ENCODE data around the gene PLCD3.
"Not testable (repeated sequence)": the region's sequence is repeated elsewhere in the genome, so short reads cannot be mapped to it uniquely, and the experiment has no call there.

The PLCD3 gene

DNA sequence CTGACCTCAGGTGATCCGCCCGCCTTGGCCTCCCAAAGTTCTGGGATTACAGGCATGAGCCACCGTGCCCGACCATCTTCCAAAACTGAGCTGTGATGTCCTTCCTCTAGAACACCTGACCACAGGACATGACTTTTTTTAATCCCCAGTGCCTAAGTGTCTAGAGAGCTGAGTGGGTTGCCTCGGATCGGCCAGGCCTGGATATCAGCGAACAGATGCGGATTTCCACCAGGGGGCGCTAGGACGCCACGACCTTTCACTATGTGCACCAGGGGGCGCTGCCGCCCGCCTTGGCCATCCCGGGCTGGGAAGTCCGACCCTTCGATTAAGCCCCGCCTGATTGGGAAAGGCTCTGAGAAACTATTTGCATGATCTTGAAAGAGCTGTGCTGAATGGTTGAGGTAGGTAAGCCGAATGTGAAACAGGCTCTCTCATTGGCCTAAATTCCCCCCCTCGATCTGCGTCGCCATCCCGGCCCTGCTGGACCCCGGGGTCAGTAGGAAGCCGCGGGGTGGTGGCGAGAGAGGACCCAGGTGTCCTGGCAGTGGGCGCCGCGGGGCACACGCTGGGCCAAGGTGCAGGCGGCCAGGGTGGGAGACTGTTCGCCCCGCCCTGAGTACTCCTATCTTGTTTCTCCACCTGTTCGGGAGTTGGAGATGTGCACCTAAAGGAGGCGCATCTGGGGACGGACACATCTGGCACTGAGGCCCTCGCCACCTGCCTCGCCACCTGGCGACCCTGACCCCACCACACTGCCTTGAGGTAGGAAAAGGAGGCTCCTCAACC is 3.1 kb upstream of the PLCD3 start, which contains the start of gene ACBD4:
Gene ACBD4, plus strand, starts transcription at position 496 of the 786 bp plus-strand sequence. CDS start 458 bp downstream, outside the sequence.
- peak; percentile 98 for DNase-seq (ENCODE audit: low read depth, low spot score)

DNA sequence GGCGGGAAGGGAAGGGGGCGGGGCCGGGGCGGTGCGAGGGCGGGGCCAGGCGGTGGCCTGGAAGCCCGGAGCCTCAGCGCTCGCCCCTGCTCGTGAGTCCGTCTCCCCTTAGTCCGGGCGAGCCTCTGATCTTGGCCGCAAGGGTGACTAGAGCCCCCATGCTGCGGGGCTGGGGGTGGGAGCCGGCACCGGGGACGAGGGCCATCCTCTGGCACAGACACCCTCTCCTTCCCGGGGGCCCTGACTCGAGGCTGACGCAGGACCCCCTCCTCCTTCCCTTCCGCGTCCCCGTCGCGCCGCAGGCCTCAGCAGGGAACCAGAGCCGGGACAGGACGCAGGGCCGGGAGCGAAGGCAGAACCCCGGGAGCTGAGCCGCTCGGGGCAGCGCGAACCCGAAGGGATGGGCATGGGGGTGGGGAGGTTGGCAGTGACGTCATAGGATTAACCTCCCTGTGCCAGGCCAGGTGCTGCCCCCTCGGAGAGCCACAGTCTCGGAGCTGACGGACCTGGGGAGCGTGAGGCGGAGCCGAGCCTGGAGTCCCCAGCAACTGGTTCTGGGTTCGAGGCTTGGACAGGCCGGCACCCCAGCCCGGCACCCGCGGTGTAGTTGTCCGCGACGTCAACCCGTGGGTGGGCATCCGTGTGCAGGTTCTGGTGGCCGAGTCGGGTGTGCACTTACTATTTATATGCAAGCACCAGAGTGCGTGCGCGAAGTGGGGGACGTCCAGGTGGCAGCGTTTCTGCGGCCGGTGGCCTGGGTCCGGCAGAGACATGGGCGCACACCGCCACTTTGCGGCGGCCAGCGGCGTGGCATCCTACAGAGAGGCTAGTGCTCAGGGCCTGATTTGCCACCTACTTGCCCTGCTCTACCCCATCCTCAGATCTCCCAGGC is 503 bp upstream of the PLCD3 start:
- peak; percentile 91 for DNase-seq (ENCODE audit: low read depth, low spot score)

DNA sequence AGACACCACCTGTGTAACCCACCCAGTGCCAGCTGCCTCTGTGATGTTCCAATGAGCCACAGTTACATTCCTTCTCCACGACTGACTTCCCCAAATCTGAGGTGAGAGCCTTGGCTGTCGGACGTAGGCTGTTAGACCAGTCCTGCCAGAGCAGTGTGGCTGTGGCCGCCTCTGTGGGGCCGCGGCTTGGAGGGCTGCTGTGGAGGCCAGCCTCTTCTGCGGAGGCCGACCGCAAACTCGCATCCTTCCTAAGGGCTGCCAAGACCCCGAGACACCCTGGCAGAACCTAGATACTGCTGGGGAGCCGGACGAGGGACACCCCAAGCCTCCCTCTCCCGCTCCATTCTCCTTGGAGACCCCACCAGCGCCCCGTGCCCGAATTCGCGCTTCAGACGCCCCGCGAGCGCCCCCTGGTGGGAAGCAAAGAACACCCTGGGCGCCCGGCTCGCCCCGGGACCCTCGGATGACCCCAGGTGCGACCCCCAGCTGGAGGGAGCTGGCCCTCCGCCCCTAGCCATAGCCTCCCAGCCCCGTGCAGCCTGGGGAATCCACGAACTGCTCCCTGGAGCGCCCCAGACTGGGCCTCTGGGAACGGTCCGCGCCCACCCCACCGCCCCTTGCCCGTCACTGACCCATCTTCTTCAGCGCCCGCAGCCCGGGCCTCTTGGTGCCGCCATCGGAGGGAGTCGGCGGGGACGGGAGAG is 547 bp downstream of the PLCD3 start:
- DNase-seq (ENCODE audit: low read depth, low spot score) = peak; percentile 69

DNA sequence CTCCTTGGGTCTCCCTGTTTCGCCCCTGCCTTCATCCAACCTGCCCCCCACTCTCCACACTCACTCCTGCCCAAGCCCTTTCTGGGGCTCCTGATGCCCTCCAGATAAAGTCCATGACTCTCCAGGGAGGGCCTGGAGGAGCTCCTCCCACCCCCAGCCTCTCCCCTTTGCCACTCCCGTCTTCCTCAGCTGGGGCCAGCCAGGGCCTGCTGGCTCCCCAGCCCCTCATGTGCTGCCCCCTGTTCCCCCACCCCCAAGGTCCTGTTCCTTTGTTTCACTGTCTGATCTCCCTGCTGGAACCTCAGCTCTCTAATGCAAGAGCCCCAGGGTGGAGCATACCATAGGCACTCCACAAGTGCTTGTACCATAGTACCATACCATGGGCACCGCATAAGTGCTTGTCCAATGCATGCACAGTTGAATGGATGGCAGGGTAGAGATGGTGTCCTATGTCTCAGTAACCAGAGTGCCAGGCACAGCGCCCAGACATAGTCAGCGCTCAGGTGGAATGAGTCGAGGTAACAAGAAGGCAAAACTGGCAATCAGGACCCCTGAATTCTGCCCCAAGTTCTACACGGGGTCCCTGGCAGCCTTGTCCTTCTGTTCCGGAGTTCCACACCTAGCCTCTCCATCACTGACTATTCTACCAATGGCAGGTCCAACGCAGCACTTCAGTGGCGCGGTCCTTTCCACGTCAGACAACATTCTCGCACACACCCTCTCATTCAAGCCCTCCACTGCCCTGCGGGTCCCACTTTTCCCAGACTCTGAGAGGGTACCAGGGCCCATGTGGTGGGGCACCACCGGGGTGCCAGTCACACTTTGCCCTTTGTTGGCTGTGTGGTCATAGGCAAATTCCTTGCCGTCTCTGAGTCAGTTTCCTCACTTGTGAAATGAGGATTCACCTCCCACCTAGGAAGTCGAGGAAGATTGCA is 1.4 kb downstream of the PLCD3 start:
- DNase-seq (ENCODE audit: low read depth, low spot score) = no peak

DNA sequence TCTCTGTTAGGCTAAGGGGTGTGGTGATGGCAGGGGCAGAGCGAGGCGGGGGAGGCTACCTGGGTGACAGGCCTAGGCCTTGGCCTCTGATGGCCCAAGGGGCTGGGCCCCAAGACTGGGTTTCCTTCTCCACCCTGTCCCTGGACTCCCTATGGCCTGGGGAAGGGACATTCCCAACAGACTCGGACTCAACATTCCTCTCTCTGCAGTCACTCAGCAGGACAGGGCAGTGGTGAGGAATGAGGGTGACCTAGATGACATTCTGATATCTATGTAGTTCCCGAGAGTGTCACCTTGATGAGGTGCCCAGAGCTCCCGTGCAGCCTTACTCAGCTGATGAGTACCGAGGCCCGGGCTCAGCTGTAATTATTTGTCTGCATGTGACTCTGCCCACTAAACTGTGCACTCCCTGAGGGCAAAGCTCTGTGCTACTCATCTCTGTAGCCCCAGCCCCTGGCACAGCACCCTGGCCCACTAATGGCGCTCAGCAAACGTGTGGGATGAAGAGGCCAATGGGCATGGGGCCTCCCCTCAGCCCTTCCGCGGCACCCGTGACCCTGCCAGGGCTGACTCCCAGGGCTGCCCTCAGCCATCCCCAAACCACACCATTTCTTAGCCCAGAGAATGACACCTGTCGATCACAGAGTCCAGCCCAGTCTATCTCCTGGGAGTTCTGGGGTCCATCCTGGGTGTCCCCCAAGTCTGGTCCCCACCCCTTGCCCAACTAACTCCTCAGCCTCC is 2.2 kb downstream of the PLCD3 start:
- no peak for DNase-seq (ENCODE audit: low read depth, low spot score)

DNA sequence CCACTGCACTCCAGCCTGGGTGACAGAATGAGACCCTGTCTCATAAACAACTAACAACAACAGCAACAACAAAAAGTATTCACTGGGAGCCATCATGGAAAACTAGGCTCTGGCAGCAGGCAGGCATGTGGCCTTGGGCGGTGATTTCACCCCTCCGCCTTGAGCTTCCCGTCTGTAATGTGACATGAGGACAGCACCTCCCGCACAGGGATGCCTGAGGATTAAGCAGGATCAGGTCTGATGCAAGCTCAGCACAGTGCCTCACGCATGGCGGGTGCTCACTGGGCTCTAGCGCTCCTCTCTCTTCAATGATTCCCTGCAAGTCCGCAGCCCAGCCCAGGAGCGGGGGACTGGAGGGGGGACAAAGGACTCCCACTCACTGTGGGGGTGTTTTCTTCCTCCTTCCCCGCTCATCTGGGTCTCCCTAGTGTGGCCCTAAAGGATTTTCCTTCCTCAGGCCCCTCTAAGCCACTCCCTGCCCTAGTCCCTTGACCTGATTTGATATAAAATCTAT is 2.8 kb downstream of the PLCD3 start:
- DNase-seq (ENCODE audit: low read depth, low spot score) = peak; percentile 46

DNA sequence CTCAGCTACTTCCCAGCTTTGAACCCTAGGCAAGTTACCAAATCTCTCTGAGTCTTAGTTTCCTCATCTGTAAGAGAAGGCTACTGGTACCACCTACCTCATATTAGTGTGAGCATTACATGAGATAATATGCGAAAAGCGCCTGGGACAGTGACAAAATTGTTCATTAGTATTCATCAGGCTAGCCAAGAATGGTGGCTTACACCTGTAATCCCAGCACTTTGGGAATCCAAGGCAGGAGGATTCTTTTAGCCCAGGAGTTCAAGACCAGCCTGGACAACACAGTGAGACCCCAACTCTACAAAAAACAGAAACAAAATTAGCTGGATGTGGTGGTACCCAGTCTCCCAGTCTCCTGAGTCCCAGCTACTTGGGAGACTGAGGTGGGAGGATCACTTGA is 3.3 kb downstream of the PLCD3 start:
- DNase-seq (ENCODE audit: low read depth, low spot score) = no peak

DNA sequence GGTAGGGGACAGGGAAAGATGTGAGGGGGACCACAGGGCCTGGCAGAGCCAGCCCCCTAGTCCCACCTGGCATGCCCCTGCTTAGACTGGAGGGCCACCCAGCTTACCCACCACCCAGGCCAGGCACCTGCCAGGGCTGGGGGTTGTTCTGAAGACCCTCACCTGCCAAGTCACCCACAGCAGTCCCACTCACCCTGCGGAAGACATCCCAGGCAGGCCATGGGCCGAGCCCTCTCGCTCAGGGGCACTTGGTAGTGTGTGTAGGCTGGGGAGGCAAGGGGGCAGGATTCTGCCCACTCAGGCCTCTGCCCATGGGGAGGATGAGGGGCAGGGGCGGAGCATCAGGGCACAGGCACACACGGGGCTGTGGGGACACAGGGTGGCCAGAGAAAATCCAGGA is 4.0 kb downstream of the PLCD3 start:
- DNase-seq (ENCODE audit: low read depth, low spot score) = no peak

DNA sequence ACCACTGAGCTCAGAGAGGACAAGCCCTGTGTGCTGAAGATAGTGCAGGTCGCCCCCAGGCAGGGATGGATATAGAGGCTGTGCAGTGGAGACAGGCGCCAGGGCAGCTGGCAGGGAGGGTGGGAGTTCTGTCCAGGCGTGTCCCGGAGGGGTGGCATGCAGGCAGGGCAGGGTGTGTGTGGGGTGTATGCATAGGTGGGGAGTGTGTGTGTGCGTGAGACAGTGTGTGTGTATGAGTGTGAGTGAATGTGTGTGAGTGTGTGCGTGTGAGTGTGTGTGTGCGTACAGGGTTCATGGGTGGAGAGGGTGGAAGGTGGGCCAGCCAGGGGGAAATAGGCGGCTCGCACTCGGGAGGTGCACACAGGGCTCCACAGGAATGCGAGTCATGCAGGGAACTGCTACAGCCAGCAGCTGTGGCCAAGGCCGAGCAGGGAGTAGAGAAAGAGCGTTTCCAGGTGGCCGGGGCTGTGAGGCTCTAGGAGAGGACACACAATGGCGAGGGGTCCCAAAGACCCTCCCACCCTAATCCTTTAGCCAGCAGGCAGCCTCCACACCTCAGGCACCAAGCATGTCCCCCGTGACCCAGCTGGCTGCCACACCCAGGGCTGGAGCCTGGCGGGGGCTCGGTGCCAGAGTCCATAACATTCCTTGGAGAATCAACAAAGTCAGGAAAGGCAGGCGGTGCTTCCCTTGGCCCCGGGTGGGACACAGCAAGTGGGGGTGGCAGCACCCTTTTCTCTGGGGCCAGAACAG is 4.6 kb downstream of the PLCD3 start:
- DNase-seq (ENCODE audit: low read depth, low spot score) = peak; percentile 87

DNA sequence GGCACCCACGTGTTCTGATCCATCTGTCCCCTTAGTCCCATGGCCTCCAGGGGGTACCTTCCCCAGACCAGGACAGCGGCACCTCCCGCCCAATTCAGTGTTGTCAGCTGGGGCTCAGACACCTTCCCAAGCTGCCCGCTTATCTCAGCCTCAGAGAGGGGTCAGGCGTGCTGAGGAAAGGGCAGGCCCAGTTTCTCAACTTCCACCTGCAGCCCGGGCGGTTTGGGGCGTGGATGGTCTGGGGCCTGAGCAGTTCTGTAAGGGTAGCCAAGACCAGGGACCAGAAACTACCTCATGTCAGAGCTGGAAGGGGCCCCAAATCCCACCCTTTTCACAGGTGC is 5.1 kb downstream of the PLCD3 start:
- no peak for DNase-seq (ENCODE audit: low read depth, low spot score)

DNA sequence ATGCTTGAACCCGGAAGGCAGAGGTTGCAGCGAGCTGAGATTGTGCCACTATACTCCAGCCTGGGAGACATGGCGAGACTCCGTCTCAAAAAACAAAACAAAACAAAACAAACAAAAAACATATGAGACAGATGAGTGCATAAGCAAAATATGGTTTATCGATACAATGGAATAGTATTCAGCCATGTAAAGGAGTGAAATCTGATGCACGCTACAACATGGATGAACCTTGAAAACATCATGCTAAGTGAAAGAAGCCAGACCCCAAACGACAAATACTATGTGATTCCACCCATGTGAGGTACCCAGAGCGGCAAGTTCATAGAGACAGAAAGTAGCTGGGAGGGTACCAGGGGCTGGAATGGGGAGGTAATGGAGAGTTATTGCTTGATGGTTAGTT is 6.8 kb downstream of the PLCD3 start:
- no peak for DNase-seq (ENCODE audit: low read depth, low spot score)

DNA sequence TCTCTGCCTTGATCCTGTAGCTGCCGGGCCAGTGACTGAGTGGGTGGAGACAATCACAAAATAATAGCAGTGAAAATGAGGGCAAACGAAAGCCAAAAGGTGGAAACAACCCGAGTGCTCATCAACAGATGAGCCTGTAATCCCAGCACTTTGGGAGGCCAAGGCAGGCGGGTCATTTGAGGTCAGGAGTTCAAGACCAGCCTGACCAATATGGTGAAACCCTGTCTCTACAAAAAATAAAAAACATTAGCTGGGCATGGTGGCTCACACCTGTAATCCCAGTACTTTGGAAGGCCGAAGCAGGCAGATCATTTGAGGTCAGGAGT is 7.6 kb downstream of the PLCD3 start:
- DNase-seq (ENCODE audit: low read depth, low spot score) = not testable (repeated sequence)

DNA sequence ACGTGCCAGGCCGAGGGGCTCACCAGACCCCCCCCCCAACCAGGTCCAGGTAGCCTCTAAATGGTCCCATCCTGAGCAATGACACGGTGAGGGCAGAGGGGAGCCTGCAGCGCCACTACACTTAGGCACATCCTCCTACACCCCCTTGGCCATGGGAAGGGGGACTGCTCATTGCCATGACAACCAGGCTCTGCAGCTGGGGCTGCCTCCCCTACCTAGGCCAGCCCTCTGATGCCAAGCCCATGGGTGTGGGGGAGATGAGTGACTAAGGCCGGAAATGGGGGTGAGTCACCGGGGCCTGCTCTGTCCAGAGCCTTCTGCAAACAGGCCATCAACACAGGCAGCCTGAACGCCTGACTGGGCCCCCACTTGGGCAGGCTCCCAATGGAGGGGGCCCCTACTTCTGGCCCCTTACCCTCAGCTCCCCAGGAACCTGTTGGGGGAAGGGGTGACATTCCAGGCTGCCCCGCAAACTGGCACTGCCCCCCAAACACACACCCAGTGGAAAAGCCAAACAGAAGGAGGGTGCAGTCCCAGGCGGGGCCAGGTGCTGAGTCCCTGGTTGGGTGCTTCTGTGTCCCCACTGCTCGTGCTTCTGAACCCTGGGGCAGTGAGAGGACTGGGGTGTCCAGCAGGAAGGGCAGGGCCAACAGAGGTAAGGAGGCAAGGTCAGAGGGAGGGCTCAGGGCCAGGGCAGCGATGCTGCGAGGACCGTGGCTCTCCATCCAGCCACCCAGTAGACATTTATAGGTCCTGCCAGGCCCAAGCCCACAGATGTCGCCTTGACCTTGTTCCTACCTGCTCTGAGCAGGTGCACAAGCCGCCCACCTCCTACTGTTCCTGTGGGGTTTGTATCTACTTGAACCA is 8.2 kb downstream of the PLCD3 start:
- DNase-seq (ENCODE audit: low read depth, low spot score) = peak; percentile 93

DNA sequence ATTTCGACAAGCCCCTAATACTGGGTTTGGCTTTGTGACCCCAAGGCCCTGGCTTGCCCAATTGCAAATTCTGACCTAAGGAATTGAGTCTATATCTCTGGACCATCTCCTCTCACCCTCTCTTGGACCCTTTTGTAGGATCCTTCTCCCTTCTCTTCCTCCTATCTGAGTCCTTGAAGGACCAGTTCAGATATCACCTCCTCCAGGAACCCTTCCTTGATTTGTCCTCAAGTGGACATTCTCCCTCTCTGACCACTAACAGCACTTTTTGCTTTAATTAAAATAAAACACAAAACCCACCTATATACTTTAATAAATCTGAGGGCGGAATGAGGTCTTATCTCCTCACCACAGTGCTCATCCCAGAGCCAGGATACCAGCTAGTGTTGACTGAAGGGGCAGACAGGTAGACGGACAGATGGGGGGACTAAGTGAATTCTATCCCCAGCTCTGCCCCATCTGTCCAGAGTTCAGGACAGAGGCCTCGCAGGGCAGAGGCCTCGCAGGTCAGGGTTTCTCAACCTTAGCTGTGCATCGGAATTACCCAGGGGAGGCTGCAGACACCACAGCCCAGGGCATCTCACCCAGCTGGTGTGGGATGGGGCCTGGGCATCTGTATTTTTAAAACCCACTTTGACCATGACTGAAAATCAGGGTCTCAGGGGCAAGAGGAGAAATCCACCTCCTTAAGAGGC is 9.1 kb downstream of the PLCD3 start:
- DNase-seq (ENCODE audit: low read depth, low spot score) = no peak

DNA sequence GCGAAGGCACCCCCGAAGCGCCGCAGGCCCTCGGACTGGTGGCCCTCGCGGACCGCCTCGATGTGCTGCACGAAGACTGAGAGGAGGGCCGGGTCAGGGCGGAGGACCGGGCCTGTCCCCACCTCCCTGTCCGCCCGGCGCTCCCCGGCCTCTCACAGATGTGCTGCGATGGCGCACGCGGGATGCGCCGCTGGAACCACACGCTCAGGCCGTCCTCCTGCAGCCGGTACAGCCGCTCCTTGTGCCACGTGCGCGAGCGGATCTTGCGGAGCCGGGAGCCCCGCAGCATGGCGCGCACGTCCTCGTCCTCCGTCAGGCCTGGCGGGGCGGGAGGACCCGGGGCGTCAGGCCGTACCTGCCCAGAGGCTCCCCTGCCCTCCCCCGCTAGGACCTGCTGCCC is 11.3 kb downstream of the PLCD3 start:
- DNase-seq (ENCODE audit: low read depth, low spot score) = no peak

DNA sequence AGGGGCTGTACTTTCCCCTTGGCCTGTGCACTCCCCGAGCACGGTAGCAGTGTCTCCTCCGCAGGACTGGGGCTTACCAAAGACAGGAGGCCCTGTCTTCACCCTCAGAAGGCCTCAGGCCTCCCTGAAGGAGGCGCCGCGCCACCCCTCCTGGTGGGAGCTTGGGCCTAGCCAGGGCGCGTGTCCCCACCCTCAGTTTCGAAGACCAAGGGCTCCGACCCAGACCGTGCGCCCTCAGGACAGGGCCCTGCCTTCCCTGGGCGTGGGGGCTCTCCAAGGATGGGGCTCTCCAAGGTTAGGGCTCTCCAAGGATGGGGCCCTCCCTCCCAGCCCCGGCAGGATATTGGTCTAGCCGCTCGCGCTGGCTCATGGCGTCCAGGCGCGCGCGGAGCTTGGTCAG is 11.8 kb downstream of the PLCD3 start:
- DNase-seq (ENCODE audit: low read depth, low spot score) = no peak

DNA sequence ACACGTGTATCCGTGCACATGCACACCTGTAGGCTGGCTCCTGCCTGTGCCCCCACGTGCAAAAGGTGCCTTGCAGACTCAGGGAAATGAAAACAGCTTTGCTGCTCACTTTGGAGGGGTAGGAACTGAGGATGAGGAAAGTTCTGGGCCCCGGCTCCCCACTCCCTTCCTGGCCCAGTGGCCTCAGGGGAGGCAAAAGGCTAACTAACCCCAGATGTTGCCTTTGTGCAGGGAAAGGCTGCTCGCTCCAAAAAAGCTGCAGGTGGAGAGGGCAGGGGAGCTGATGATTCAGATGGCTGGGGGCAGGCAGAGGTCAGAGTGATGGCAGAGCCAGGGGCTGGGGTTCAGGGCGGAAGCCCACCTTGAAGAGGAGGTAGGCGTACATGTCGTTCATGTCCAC is 12.4 kb downstream of the PLCD3 start:
- no peak for DNase-seq (ENCODE audit: low read depth, low spot score)

DNA sequence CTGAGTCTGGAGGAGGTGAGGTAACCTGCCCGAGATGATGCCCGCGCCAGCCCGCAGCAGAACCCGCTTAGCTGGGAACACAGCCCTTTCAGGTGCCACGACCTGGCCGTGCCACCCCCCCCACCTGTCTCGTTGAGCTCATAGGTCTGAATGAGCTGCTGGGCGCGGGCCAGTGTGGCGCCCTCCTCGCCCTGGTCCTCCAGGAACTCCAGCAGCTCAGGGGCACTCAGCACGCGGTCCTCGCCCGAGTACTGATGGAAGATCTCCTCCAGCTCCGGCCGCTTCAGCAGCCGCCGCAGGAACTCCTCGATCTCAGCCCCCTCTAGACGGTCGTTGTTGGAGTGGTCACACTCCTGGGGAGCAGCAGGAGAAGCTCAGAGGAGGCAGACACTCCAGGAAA is 13.6 kb downstream of the PLCD3 start:
- DNase-seq (ENCODE audit: low read depth, low spot score) = no peak

Data from astrocyte of the hippocampus (primary cell).